ENCODE data around the gene CXCR4.

The CXCR4 gene

GRCh38 chr2:136112317-136113208, 5.4 kb downstream of the CXCR4 start:
- Histone ChIP-seq H3K4me2 (ENCODE audit: insufficient read depth, low read length) (no peak overlapping the region), H3K4me1 (ENCODE audit: insufficient read depth, low read length) (peaks cover 28% of the 10 kb centered on the region), H3K36me3 (ENCODE audit: insufficient read depth, low read length) (peaks cover 45% of the 10 kb centered on the region), H3K9ac (ENCODE audit: low read depth, low read length) (no peak overlapping the region), H3K9me3 (ENCODE audit: insufficient read depth, low read length, severe bottlenecking) (no peaks in the 10 kb centered on the region), H2AFZ (ENCODE audit: low read depth, low read length) (no peak overlapping the region), H3K79me2 (ENCODE audit: insufficient read depth, low read length) (peaks cover 44% of the 10 kb centered on the region), H3K27me3 (ENCODE audit: insufficient read depth, low read length, poor library complexity) (no peaks in the 10 kb centered on the region), H4K20me1 (ENCODE audit: insufficient read depth, low read length) (peaks cover 52% of the 10 kb centered on the region), H3K27ac (ENCODE audit: low read length) (no peak overlapping the region), H3K4me3 (ENCODE audit: low read depth in 1 of 2, low read length in 2 of 2) (no peak overlapping the region)
- ATAC-seq (ENCODE audit: insufficient read depth, low read depth) (no peak), DNase-seq (peak; percentile 30)
- TF ChIP-seq CTCF (IDR thresholded peaks at IDR 0.05; ENCODE audit: borderline replicate concordance, extremely low read depth, low read length, poor library complexity, severe bottlenecking) (no peak), EZH2 (IDR thresholded peaks at IDR 0.05; ENCODE audit: borderline replicate concordance, low read depth, low read length, severe bottlenecking) (no peak)

GRCh38 chr2:136111711-136112110, 6.2 kb downstream of the CXCR4 start:
- TF ChIP-seq CTCF (IDR thresholded peaks at IDR 0.05; ENCODE audit: borderline replicate concordance, extremely low read depth, low read length, poor library complexity, severe bottlenecking), result no peak
- Histone ChIP-seq H3K36me3 (ENCODE audit: insufficient read depth, low read length) (peaks cover 37% of the 10 kb centered on the region), H3K27me3 (ENCODE audit: insufficient read depth, low read length, poor library complexity) (no peaks in the 10 kb centered on the region), H3K9me3 (ENCODE audit: insufficient read depth, low read length, severe bottlenecking) (no peaks in the 10 kb centered on the region), H3K9ac (ENCODE audit: low read depth, low read length) (no peak overlapping the region), H4K20me1 (ENCODE audit: insufficient read depth, low read length) (peaks cover 48% of the 10 kb centered on the region), H3K79me2 (ENCODE audit: insufficient read depth, low read length) (peaks cover 35% of the 10 kb centered on the region), H3K27ac (ENCODE audit: low read length) (no peak overlapping the region), H3K4me3 (ENCODE audit: low read depth in 1 of 2, low read length in 2 of 2) (no peak overlapping the region), H3K4me2 (ENCODE audit: insufficient read depth, low read length) (no peak overlapping the region), H3K4me1 (ENCODE audit: insufficient read depth, low read length) (peaks cover 28% of the 10 kb centered on the region), H2AFZ (ENCODE audit: low read depth, low read length) (no peak overlapping the region)
- DNase-seq (no peak), ATAC-seq (ENCODE audit: insufficient read depth, low read depth) (no peak)

- no peak for DNase-seq
- no peak overlapping the region for H3K4me3 ChIP-seq (ENCODE audit: low read depth in 1 of 2, low read length in 2 of 2)
- H3K4me1 ChIP-seq (ENCODE audit: insufficient read depth, low read length), result peaks cover 23% of the 10 kb centered on the region
- H3K36me3 ChIP-seq (ENCODE audit: insufficient read depth, low read length), result peaks cover 27% of the 10 kb centered on the region
- no peak for ATAC-seq (ENCODE audit: insufficient read depth, low read depth)
- no peak for TF ChIP-seq EZH2 (IDR thresholded peaks at IDR 0.05; ENCODE audit: borderline replicate concordance, low read depth, low read length, severe bottlenecking)
- no peak for TF ChIP-seq CTCF (IDR thresholded peaks at IDR 0.05; ENCODE audit: borderline replicate concordance, extremely low read depth, low read length, poor library complexity, severe bottlenecking)
- H4K20me1 ChIP-seq (ENCODE audit: insufficient read depth, low read length), result peaks cover 38% of the 10 kb centered on the region
- H3K4me2 ChIP-seq (ENCODE audit: insufficient read depth, low read length), result no peak overlapping the region
- H3K27ac ChIP-seq (ENCODE audit: low read length), result no peak overlapping the region
- no peak overlapping the region for H3K9ac ChIP-seq (ENCODE audit: low read depth, low read length)
- H3K27me3 ChIP-seq (ENCODE audit: insufficient read depth, low read length, poor library complexity), result no peaks in the 10 kb centered on the region
- H2AFZ ChIP-seq (ENCODE audit: low read depth, low read length), result no peak overlapping the region
- peaks cover 24% of the 10 kb centered on the region for H3K79me2 ChIP-seq (ENCODE audit: insufficient read depth, low read length)
- H3K9me3 ChIP-seq (ENCODE audit: insufficient read depth, low read length, severe bottlenecking), result no peaks in the 10 kb centered on the region
These were observed 7.4 kb downstream of the CXCR4 start for GRCh38 chr2:136110526-136110925.

All from DND-41 (cell line).